Right lobe of liver (tissue), 4 donors: ENCODE data around the gene SCN2A.

Experiments used
- CTCF ChIP-seq, 4 donors: fragments of 200-600 bp in 3 of 4; fragments of 450-650 bp in 1 of 4; IDR thresholded peaks; one replicate each; pipeline versions ENCODE4 v1.5.1 to v1.8.0; 2016 to 2022; ENCODE audit warnings: antibody characterized with exemption in 4 of 4, mild to moderate bottlenecking in 2 of 4
- POLR2A ChIP-seq: fragments of 450-650 bp; IDR thresholded peaks from one replicate; pipeline ENCODE4 v1.6.1; 2017; ENCODE audit warnings: antibody characterized with exemption, mild to moderate bottlenecking
- donor health status: DM: no; HTN: no; CAD: no.
- donor health status: DM: no; HTN: no; CAD: no.
- donor health status: DM: no; HTN: yes; CAD: no.

GRCh38 chr2:165431014-165431413, 191.8 kb downstream of the SCN2A start:
- TF ChIP-seq CTCF (IDR thresholded peaks at IDR 0.05): no peak
- TF ChIP-seq POLR2A: no peak
